Lower lobe of right lung (tissue), 2 donors: ENCODE measurements around the gene DRC7. TPM values are rescaled to one million over a fixed set of nuclear protein-coding genes. Genes with fewer than 3 reads are reported as not detected.

Experiments used
- ATAC-seq, 2 donors: fragments of 200-7000 bp; cut with Tn5 transposase; one replicate each; pipeline ENCODE4 v1.9.1; 2020 to 2022; ENCODE audit warnings: mild to moderate bottlenecking in 2 of 2, moderate library complexity in 2 of 2
- DNase-seq: peaks from one replicate; pipeline ENCODE4 v3.0.0-alpha.2; 2020
- H3K27ac ChIP-seq: fragments of 200-600 bp; one replicate; pipeline ENCODE4 v1.8.0; 2022
- H3K27me3 ChIP-seq: fragments of 200-600 bp; one replicate; pipeline ENCODE4 v1.8.0; 2022; ENCODE audit warnings: low read depth
- H3K36me3 ChIP-seq: fragments of 200-600 bp; one replicate; pipeline ENCODE4 v1.8.0; 2022; ENCODE audit warnings: mild to moderate bottlenecking
- H3K4me1 ChIP-seq: fragments of 200-600 bp; one replicate; pipeline ENCODE4 v1.8.0; 2022
- H3K4me3 ChIP-seq: fragments of 200-600 bp; one replicate; pipeline ENCODE4 v1.8.0; 2022; ENCODE audit warnings: mild to moderate bottlenecking
- H3K9me3 ChIP-seq: fragments of 200-600 bp; one replicate; pipeline ENCODE4 v1.8.0; 2022
- CTCF ChIP-seq: fragments of 200-600 bp; IDR thresholded peaks from one replicate; pipeline ENCODE4 v1.8.0; 2022; ENCODE audit warnings: antibody characterized with exemption, mild to moderate bottlenecking
- intact Hi-C: fragments of 100-400 bp; cut with DNase I; formaldehyde crosslinking; loops from one replicate; pipeline ENCODE4 v1.11.0; 2022
- long read RNA-seq: library from polyadenylated mRNA; unstranded; transcript quantifications from one replicate; pipeline ENCODE4 v2.0.0, GENCODE V29; 2021
- total RNA-seq: library from RNA; stranded (reverse); fragmentation: NEBNext Ultra II Directional; extraction: Animal tissue kit (Norgen Biotek cat#: 25700); gene quantifications from one replicate; pipeline ENCODE4 v1.2.1, GENCODE V29; 2021
- donor health status: DM: no; HTN: yes; CAD: no; lungs with severe emphysema.

Gene DRC7
- 4.3 TPM for total RNA-seq
- long read RNA-seq, partial matches to known transcripts = 0 of 1 reads
- long read RNA-seq, other reads (novel, unspliced or antisense) = 1 of 1 reads

- intact Hi-C loops = no loop called here
- Histone ChIP-seq H3K4me3 (peak within 1 kb of the TSS; percentile 24), H3K27me3 (no peaks in the 10 kb centered on the region), H3K9me3 (no peaks in the 10 kb centered on the region), H3K27ac (peak within 1 kb of the TSS; percentile 53), H3K36me3 (no peaks in the 10 kb centered on the region), H3K4me1 (no peaks in the 10 kb centered on the region)
- no peak for TF ChIP-seq CTCF
- DNase-seq = no peak
- ATAC-seq = peak; percentile 76 to 81
Measured at GRCh38 chr16:57694725-57695679, at the start of gene DRC7. TSS of gene DRC7 (plus strand) at chr16:57694806. CDS start at chr16:57697950, 3,144 bp downstream.

- Histone ChIP-seq H3K27ac (peak overlapping the region; percentile 56), H3K4me1 (peaks cover 47% of the 10 kb centered on the region), H3K36me3 (no peaks in the 10 kb centered on the region), H3K4me3 (no peak overlapping the region), H3K9me3 (no peaks in the 10 kb centered on the region), H3K27me3 (no peaks in the 10 kb centered on the region)
- TF ChIP-seq CTCF = no peak
- intact Hi-C loops = loop anchor here (10.0 kb wide), 1 partner anchor 50 kb away; no protein-coding TSS in a partner anchor
- DNase-seq = no peak
- ATAC-seq = no peak
Measured at GRCh38 chr16:57645169-57645568, 49.4 kb upstream of the DRC7 start.

GRCh38 chr16:57645691-57646387 is 48.8 kb upstream of the DRC7 start:
- intact Hi-C loops = loop anchor here (10.0 kb wide), 1 partner anchor 51 kb away; no protein-coding TSS in a partner anchor
- TF ChIP-seq CTCF = no peak
- Histone ChIP-seq H3K4me1 (peaks cover 43% of the 10 kb centered on the region), H3K9me3 (no peaks in the 10 kb centered on the region), H3K36me3 (no peaks in the 10 kb centered on the region), H3K4me3 (no peak overlapping the region), H3K27ac (peak overlapping the region; percentile 64), H3K27me3 (no peaks in the 10 kb centered on the region)
- DNase-seq (no peak), ATAC-seq (peak in 1 of 2 donors; percentile 40)

GRCh38 chr16:57646388-57647039 is 48.1 kb upstream of the DRC7 start:
- TF ChIP-seq CTCF = no peak
- peak in 1 of 2 donors; percentile 30 for ATAC-seq
- no peaks in the 10 kb centered on the region for H3K27me3 ChIP-seq
- no peak for DNase-seq
- H3K4me3 ChIP-seq = no peak overlapping the region
- H3K36me3 ChIP-seq = peaks cover 7% of the 10 kb centered on the region
- H3K4me1 ChIP-seq = peaks cover 38% of the 10 kb centered on the region
- H3K9me3 ChIP-seq = no peaks in the 10 kb centered on the region
- intact Hi-C loops = loop anchor here (10.0 kb wide), 1 partner anchor 52 kb away; no protein-coding TSS in a partner anchor
- H3K27ac ChIP-seq = peak overlapping the region; percentile 64
